AG09309 (cell line): Measurements from ENCODE around the gene MB.

Source experiments
- DNase-seq: peaks from one replicate; pipeline ENCODE4 v3.0.0-alpha.2; 2010; ENCODE audit warnings: low read depth
- H3K4me3 ChIP-seq: 2 replicates; pipeline ENCODE4 v1.5.1; 2011; ENCODE audit warnings: mild to moderate bottlenecking, low read depth, low read length, moderate library complexity; ENCODE audit not compliant: control insufficient read depth
- TF ChIP-seq, protein P1 (sequence below): IDR thresholded peaks from 2 replicates; pipeline ENCODE4 v1.5.1; 2011; ENCODE audit warnings: mild to moderate bottlenecking, low read depth, low read length, inconsistent platforms; ENCODE audit not compliant: insufficient read depth, control insufficient read depth; ENCODE audit errors: missing control alignments

The MB gene

DNA sequence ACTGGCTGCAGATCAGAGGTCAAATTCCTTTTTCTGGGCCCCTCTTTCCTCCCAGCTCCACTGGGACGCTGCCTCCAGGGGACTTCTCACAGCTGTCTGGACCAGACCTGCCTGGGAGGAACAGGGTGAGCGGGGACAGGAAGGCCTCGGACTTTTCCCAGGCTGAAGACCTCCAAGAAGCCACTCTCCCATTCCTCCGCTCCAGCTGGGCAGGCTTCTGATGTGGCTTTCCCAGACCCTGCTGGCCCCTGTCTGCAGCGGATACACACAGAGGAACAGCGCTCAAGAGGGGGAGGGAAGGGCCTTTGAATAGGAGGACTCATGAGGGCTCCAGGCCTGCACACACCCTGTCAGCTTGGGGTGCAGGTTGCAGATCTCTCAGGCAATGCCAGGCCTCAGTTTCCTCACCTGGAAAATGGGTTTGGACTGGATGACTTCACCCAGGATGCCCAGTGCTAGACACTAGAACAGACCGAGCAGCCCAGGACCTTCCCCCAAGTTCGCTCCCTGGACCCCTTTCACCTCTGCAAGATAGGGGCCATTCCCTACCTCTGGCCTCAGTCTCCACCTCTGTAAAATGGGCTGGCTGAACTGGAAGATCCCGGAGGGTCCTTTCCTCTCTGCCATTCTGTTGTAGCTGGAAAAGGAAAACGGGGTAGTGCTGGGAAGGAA, 36.6 kb downstream of the MB start:
- DNase-seq = no peak
- TF ChIP-seq, protein P1, sequence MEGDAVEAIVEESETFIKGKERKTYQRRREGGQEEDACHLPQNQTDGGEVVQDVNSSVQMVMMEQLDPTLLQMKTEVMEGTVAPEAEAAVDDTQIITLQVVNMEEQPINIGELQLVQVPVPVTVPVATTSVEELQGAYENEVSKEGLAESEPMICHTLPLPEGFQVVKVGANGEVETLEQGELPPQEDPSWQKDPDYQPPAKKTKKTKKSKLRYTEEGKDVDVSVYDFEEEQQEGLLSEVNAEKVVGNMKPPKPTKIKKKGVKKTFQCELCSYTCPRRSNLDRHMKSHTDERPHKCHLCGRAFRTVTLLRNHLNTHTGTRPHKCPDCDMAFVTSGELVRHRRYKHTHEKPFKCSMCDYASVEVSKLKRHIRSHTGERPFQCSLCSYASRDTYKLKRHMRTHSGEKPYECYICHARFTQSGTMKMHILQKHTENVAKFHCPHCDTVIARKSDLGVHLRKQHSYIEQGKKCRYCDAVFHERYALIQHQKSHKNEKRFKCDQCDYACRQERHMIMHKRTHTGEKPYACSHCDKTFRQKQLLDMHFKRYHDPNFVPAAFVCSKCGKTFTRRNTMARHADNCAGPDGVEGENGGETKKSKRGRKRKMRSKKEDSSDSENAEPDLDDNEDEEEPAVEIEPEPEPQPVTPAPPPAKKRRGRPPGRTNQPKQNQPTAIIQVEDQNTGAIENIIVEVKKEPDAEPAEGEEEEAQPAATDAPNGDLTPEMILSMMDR = no peak
- H3K4me3 ChIP-seq = no peak overlapping the region

DNA sequence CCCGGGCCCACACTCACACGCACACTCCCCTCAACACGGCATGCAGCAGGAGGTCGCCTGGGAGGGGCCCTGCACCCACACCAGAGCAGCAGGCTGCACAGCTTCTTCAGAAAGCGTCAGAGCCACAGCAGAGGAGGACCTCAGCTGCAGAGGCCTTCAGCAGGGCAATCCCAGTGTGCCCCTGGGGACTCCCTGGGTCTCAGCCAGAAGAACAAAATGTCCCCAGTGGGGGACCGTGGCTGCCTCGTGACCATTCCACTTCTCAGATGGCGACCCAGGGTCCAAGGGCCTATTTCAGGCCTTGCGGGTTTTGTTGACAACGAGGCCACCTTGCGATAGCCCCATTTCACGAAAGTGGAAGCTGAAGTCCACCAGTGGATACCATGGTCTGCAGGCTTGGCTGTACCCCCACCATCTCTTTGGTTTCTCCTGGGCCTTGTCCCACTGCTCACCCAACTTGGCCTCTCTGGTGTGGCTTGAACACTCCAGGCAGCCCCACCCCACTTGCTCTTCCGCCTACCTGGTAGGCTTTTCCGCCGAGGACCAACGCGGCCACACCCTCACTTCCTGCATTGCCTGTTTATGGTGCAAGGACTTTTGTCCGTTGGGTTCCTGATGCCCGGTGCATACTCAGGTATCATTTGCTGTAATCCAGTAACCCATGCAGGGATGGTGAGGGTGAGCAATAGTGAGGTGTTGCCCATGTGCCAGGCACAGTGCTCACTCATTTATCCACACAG, 38.1 kb downstream of the MB start:
- TF ChIP-seq, protein P1 = no peak

DNA sequence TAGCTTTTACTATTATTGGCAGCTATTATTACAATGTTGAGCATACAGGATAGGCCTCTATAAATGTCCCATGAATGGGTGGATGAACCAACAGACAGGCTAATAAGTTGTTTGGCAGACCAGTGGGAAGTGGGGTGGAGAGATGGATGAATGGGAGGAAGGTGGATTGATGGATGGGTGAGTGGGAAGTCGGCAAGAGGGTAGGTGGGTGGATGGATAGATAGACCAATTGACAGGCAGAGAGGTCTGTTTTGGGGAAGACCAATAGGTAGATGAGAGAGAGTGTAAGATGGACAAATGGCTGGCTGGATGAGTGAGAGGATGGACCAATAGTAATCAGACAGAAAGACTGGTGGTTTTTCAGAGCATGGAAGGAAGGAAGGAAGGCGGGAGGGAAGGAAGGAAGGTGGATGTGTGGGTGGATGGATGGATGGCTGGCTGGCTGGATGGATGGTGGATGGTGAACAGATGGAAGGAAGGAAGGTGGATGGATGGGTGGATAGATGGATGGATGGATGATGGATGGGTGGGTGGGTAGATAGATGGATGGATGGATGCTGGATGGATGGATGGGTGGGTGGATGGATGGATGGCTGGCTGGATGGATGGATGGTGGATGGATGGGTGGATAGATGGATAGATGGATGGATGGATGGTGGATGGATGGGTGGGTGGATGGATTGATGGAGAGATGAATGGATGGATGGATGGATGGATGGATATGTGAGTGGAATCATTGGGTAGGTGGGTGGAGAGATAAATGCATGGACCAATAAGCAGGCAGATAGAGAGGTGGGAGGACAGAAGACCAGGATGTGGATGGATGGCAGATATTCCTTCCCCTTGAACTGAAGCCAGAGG, 39.1 kb downstream of the MB start:
- no peak for DNase-seq
- TF ChIP-seq, protein P1 = no peak
- H3K4me3 ChIP-seq = no peak overlapping the region

More for the DNA sequence above, 38.1 kb downstream of the MB start:
- no peak overlapping the region for H3K4me3 ChIP-seq
- no peak for DNase-seq

DNA sequence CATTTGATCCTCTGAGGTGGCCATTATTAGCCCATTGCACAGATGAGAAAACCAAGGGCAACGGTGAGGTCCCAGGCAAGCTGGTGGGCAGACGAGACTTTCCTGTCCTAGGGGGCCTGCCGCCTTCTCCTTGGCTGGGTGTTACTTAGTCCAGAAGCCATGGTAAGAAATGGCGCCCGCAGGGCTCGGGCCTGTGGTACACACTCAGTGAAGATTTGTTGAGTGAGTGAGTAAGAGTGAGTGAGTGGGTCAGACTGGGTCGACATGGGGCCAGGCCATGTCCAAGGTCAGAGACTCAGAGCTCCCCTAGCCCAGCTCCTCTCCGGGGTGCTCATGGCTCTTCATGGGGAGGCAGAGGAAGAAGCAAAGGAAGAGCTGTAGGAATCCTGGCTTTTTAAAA, 40.5 kb downstream of the MB start:
- no peak for DNase-seq
- TF ChIP-seq, protein P1 = no peak
- H3K4me3 ChIP-seq = no peak overlapping the region

DNA sequence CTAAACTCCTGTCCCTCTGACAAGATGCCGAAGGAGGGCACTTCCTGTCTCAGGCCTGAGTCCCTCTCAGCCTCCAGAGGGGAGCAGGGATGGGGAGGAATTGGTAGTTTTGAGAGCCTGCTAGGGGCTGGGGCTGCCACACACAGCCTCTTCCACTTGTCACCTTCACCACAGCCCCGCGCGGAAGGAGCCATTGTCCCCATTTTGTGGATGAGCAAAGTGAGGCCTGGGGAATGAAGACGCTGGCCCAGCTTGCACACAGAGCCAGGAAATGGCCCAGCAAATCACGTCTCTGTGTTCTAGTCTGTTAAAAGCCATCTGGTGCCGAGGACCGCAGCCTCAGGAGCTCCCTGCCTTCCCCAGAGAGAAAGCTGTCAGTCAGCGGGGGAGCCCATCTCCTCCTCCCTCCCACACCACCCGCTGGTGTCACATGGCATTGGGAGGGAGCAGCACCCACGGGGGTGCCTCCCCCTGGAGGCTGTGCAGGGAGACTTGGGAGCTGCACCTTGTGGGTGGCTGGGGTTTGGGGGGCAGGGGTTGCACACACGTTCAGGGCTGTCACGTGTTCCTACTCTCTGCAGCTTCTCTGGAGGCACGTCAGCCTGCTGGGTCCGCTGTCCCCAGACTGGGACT, 41.9 kb downstream of the MB start:
- no peak overlapping the region for H3K4me3 ChIP-seq
- TF ChIP-seq, protein P1 = no peak
- no peak for DNase-seq

DNA sequence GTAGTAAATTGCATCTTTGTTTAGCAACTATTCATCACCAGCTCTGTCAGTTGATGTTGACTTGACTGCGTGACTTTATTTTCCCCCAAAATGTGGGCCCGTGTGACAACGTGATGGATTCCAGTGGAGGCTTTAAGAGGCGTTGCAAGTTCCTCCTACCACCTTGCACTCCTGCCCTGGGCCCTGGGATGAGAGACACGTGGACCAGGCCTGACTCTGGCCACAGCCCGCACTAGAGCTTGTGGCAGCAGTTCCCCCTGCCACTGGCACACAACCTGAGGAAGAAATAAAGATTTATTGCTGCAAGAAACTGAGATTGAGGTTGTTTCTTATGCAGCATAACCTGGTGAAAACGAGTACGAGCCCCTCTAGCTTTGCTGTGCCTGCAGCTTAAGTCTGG, 44.6 kb downstream of the MB start:
- TF ChIP-seq, protein P1 = no peak
- no peak for DNase-seq
- H3K4me3 ChIP-seq = no peak overlapping the region
